Sigmoid colon (tissue), 4 donors: ENCODE results near the gene ENDOV.

Experiments used
- CTCF ChIP-seq, 4 experiments: fragments of 450-650 bp in 3 of 4; fragments of 200-600 bp in 1 of 4; IDR thresholded peaks; one replicate each; pipeline ENCODE4 v1.5.1; 2016 to 2019; ENCODE audit warnings: antibody characterized with exemption in 4 of 4, mild to moderate bottlenecking in 3 of 4, moderate library complexity in 2 of 4
- POLR2A ChIP-seq, 2 donors: fragments of 450-650 bp; IDR thresholded peaks; one replicate each; pipeline ENCODE4 v1.6.1; 2016; ENCODE audit warnings: antibody characterized with exemption in 2 of 2, mild to moderate bottlenecking in 2 of 2, moderate library complexity in 2 of 2
- POLR2AphosphoS5 ChIP-seq, 4 donors: sonication (generic); formaldehyde crosslinking; IDR thresholded peaks; one replicate each; pipeline ENCODE4 v1.6.1; 2017; ENCODE audit warnings: antibody characterized with exemption in 4 of 4

- no peak for TF ChIP-seq POLR2A (IDR thresholded peaks at IDR 0.05)
- TF ChIP-seq CTCF (IDR thresholded peaks at IDR 0.05), result no peak
- no peak for TF ChIP-seq POLR2AphosphoS5 (IDR thresholded peaks at IDR 0.05)
Measured at GRCh38 chr17:80374039-80374731, 40.8 kb upstream of the ENDOV start.
